HG02840 (cell line): ENCODE results near the gene PCGF3.
"Not testable (repeated sequence)": the region's sequence is repeated elsewhere in the genome, so short reads cannot be mapped to it uniquely, and the experiment has no call there.

ENCODE experiments used
- ATAC-seq: cut with Tn5 transposase; IDR thresholded peaks from one replicate; pipeline ENCODE4 v1.9.1; 2021; ENCODE audit warnings: mild to moderate bottlenecking, moderate library complexity, moderate number of reproducible peaks; ENCODE audit not compliant: unreplicated experiment, low FRiP score

The PCGF3 gene

GRCh38 chr4:789571-790465 is 84.2 kb downstream of the PCGF3 start:
- ATAC-seq = no peak

- ATAC-seq = no peak
Observed at GRCh38 chr4:790466-790820, 84.8 kb downstream of the PCGF3 start.

- no peak for ATAC-seq
Observed at GRCh38 chr4:791252-791897, 85.7 kb downstream of the PCGF3 start.

GRCh38 chr4:791898-792625 is 86.4 kb downstream of the PCGF3 start:
- ATAC-seq = no peak

GRCh38 chr4:792626-793092 is 87.0 kb downstream of the PCGF3 start:
- no peak for ATAC-seq

GRCh38 chr4:793093-793861 is 87.6 kb downstream of the PCGF3 start:
- ATAC-seq = no peak

- no peak for ATAC-seq
Observed at GRCh38 chr4:793941-794621, 88.4 kb downstream of the PCGF3 start.

GRCh38 chr4:794900-795725 is 89.5 kb downstream of the PCGF3 start:
- no peak for ATAC-seq

- ATAC-seq = no peak
Observed at GRCh38 chr4:795726-796119, 90.1 kb downstream of the PCGF3 start.

GRCh38 chr4:796206-796605 is 90.6 kb downstream of the PCGF3 start:
- ATAC-seq = no peak

- ATAC-seq = no peak
Observed at GRCh38 chr4:797066-797465, 91.4 kb downstream of the PCGF3 start.

- no peak for ATAC-seq
Observed at GRCh38 chr4:801436-802124, 95.9 kb downstream of the PCGF3 start.

GRCh38 chr4:803884-804283 is 98.3 kb downstream of the PCGF3 start:
- ATAC-seq = no peak

GRCh38 chr4:804804-805203 is 99.2 kb downstream of the PCGF3 start:
- ATAC-seq = no peak

GRCh38 chr4:806979-807378 is 101.3 kb downstream of the PCGF3 start:
- not testable (repeated sequence) for ATAC-seq

- no peak for ATAC-seq
Observed at GRCh38 chr4:807792-808191, 102.2 kb downstream of the PCGF3 start.

- ATAC-seq = no peak
Observed at GRCh38 chr4:808860-809570, 103.4 kb downstream of the PCGF3 start.

GRCh38 chr4:813900-814299 is 108.3 kb downstream of the PCGF3 start:
- no peak for ATAC-seq
